GM21515 (cell line): ENCODE data around the gene NEU1.
A peak's percentile ranks its signal among the peaks of the same experiment; 100 is the strongest.
"Not testable (repeated sequence)": the region's sequence is repeated elsewhere in the genome, so short reads cannot be mapped to it uniquely, and the experiment has no call there.

ENCODE experiments used
- ATAC-seq: cut with Tn5 transposase; IDR thresholded peaks from one replicate; pipeline ENCODE4 v1.9.1; 2021; ENCODE audit not compliant: unreplicated experiment

Gene NEU1

DNA sequence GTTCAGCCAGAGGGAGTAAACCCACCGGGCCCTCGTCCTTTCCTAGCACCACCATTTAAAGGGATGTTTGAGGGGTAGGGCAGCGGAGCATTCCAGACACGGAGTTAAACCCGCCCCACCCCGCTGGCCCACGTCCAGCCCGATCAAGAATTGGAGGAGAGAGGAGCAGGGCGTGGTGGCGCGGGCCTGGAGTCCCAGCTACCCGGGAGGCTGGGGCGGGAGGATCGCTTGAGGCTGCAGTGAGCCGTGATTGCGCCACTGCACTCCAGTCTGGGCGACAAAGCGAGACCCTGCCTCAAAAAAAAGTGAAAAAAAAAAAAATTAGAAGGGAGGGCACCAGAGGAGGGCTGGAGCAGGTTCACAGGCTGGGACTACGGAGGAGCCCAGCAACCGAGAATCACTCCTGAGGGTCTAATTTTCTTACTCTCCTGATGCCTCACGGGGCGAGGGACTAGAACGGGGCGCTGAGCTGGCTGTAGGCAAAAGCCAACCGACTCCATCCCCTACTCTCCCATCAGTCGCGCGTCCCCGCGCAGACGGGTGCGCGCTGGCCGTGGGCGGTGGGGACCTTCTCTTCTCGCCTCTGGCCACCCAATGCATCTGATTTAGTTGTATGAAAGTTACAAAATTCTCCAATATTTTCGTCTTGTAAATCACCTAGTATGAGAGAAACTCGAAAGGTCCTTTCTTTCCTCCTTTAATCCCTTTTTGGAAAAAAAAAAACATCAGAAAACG, 41.2 kb downstream of the NEU1 start:
- peak; percentile 41 for ATAC-seq

GRCh38 chr6:31820399-31820798, 42.2 kb downstream of the NEU1 start:
- not testable (repeated sequence) for ATAC-seq

- ATAC-seq = no peak
Observed at GRCh38 chr6:31819871-31820299, 42.7 kb downstream of the NEU1 start.

DNA sequence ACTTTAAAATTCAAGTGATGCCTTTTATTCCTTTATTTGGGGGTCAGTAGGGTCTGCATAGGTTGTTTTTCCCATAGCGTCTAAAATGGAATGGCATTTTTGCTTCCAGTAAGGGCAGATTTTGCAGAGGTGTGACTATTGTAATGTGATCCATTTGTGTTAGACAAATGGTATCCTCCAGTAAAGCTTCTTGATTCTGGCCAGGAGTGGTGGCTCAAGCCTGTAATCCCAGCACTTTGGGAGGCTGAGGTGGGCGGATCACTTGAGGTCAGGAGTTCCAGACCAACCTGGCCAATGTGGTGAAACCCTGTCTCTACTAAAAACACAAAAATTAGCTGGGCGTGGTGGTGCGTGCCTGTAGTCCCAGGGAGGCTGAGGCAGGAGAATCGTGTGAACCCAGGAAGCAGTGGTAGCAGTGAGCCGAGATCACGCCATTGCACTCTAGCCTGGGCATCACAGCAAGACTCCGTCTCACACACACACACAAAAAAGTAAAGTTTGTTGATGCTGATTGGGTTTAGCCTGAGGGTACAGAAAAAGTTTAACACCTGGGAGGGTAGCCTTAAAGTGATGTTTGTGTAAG, 44.6 kb downstream of the NEU1 start:
- not testable (repeated sequence) for ATAC-seq

DNA sequence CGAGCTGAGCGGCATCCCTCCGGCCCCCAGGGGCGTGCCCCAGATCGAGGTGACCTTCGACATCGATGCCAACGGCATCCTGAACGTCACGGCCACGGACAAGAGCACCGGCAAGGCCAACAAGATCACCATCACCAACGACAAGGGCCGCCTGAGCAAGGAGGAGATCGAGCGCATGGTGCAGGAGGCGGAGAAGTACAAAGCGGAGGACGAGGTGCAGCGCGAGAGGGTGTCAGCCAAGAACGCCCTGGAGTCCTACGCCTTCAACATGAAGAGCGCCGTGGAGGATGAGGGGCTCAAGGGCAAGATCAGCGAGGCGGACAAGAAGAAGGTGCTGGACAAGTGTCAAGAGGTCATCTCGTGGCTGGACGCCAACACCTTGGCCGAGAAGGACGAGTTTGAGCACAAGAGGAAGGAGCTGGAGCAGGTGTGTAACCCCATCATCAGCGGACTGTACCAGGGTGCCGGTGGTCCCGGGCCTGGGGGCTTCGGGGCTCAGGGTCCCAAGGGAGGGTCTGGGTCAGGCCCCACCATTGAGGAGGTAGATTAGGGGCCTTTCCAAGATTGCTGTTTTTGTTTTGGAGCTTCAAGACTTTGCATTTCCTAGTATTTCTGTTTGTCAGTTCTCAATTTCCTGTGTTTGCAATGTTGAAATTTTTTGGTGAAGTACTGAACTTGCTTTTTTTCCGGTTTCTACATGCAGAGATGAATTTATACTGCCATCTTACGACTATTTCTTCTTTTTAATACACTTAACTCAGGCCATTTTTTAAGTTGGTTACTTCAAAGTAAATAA, 45.3 kb downstream of the NEU1 start:
- ATAC-seq = not testable (repeated sequence)

GRCh38 chr6:31815025-31815838, 47.4 kb downstream of the NEU1 start, which contains the start of the genes HSPA1A and HSPA1L:
Gene HSPA1A (plus strand): TSS chr6:31815543. CDS start chr6:31815757, 214 bp downstream.
Gene HSPA1L (minus strand): TSS chr6:31815283. CDS start chr6:31811972, 3,311 bp downstream.
- peak; percentile 39 for ATAC-seq

- no peak for ATAC-seq
Observed at GRCh38 chr6:31814677-31815024, 48.0 kb downstream of the NEU1 start.

- no peak for ATAC-seq
Observed at GRCh38 chr6:31813465-31813849, 49.2 kb downstream of the NEU1 start.

- no peak for ATAC-seq
Observed at GRCh38 chr6:31811645-31812044, 51.0 kb downstream of the NEU1 start.

- not testable (repeated sequence) for ATAC-seq
Observed at GRCh38 chr6:31808599-31808998, 54.0 kb downstream of the NEU1 start.
